Measurements from ENCODE around the gene TMEM18. TPM values are rescaled to one million over a fixed set of nuclear protein-coding genes. Genes with fewer than 3 reads are reported as not detected.

TMEM18 gene
- total RNA-seq, 1 experiment from 2014 or later: 30.7 TPM

GRCh38 chr2:629961-630360, 47.2 kb downstream of the TMEM18 start:
- H2BK5ac ChIP-seq (ENCODE audit: insufficient read length, low read length): no peak overlapping the region
- Mint-ChIP-seq H3K27ac (no peak overlapping the region), H3K4me3 (no peak overlapping the region), H3K9me3 (peaks cover 0 to 4% of the 10 kb centered on the region in 2 experiments; a peak in 3 of 5 replicates), H3K27me3 (ENCODE audit: low read depth) (peaks cover 4% of the 10 kb centered on the region), H3K4me1 (peaks cover 13 to 18% of the 10 kb centered on the region in 2 experiments), H3K36me3 (ENCODE audit: insufficient read depth in 1 of 3, low read depth in 3 of 3) (no peaks in the 10 kb centered on the region)
- no peak overlapping the region for H3K18ac ChIP-seq (ENCODE audit: insufficient read length, low read depth, low read length)
- no peak overlapping the region for H2AFZ ChIP-seq (ENCODE audit: low read length)
- no peak overlapping the region for H3T11ph ChIP-seq (ENCODE audit: low read length)
- H3K23ac ChIP-seq (ENCODE audit: insufficient read length, low read depth, low read length): no peak overlapping the region
- no peak overlapping the region for H2BK15ac ChIP-seq (ENCODE audit: low read depth, low read length)
- H3K79me2 ChIP-seq (ENCODE audit: insufficient read depth, low read length): no peaks in the 10 kb centered on the region
- H3K4me1 ChIP-seq (ENCODE audit: insufficient read depth, low read length): no peaks in the 10 kb centered on the region
- H3K4me2 ChIP-seq (ENCODE audit: insufficient read depth, insufficient read length, low read length): no peak overlapping the region
- no peak overlapping the region for H4K91ac ChIP-seq (ENCODE audit: insufficient read length, low read depth, low read length)
- H2BK12ac ChIP-seq (ENCODE audit: insufficient read length, low read depth, low read length): no peak overlapping the region
- H3K27me3 ChIP-seq (ENCODE audit: insufficient read depth, low read length): no peaks in the 10 kb centered on the region
- no peak for DNase-seq
- H3K4ac ChIP-seq (ENCODE audit: low read depth, low read length): no peak overlapping the region
- H3K23me2 ChIP-seq (ENCODE audit: insufficient read length, low read depth, low read length, poor library complexity, severe bottlenecking): no peaks in the 10 kb centered on the region
- 100% methylated on average over 1 of the region's 2 CpGs for WGBS (ENCODE audit: extremely low coverage, insufficient read length, low lambda C conversion rate)
- no peak overlapping the region for H2AK5ac ChIP-seq (ENCODE audit: insufficient read length, low read length)
- no peak overlapping the region for H3K27ac ChIP-seq (ENCODE audit: insufficient read length, low read depth, low read length)
- no peak overlapping the region for H4K5ac ChIP-seq (ENCODE audit: insufficient read length, low read depth, low read length)
- H4K20me1 ChIP-seq (ENCODE audit: control insufficient read depth, insufficient read depth, insufficient read length): no peaks in the 10 kb centered on the region
- no peaks in the 10 kb centered on the region for H3K9me3 ChIP-seq (ENCODE audit: control insufficient read depth, low read depth, low read length)
- H3K79me1 ChIP-seq (ENCODE audit: insufficient read depth, low read depth, low read length, poor library complexity, severe bottlenecking): no peaks in the 10 kb centered on the region
- no peak overlapping the region for H4K8ac ChIP-seq (replicated peaks; ENCODE audit: insufficient read length, low read depth, low read length)
- no peak overlapping the region for H3K9ac ChIP-seq (ENCODE audit: extremely low read depth, insufficient read length, low read length)
- no peak overlapping the region for H2BK120ac ChIP-seq (ENCODE audit: low read depth, low read length, poor library complexity, severe bottlenecking)
- H3K14ac ChIP-seq (ENCODE audit: insufficient read depth, low read length): no peak overlapping the region
- H3K56ac ChIP-seq (ENCODE audit: insufficient read length, low read depth, low read length): no peak overlapping the region
- no peak overlapping the region for H2BK20ac ChIP-seq (ENCODE audit: low read depth, low read length, poor library complexity, severe bottlenecking)
- TF ChIP-seq CTCF (conservative IDR thresholded peaks at IDR 0.05): no peak
